ENCODE data around the gene MAPK9. TPM values are rescaled to one million over a fixed set of nuclear protein-coding genes. Genes with fewer than 3 reads are reported as not detected.

The MAPK9 gene
- total RNA-seq, 1 experiment from 2014 or later, result 37.9 TPM

- DNase-seq (ENCODE audit: low spot score), result no peak
These were observed 3.2 kb upstream of the MAPK9 start for GRCh38 chr5:180294913-180295555.

DNA sequence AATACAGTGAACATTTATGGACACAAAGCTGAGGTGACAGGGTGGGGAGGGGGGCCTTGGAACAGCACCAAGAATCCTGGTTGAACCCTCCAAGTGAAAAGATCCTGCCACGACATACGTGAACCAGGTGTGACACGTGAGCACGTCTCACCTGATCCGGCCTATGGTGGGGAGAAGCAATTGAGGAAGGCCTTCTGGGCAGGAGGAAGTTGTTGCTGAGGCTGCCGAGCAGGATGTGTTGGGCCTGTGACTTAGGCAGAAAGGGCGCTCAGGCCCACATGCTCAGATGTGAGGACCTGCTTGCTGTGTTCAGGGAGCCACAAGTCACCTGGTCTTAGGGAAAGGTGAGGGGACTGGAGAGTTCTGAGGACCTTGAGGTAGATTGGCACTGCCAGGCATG, 2.5 kb upstream of the MAPK9 start:
- DNase-seq (ENCODE audit: low spot score), result no peak

DNA sequence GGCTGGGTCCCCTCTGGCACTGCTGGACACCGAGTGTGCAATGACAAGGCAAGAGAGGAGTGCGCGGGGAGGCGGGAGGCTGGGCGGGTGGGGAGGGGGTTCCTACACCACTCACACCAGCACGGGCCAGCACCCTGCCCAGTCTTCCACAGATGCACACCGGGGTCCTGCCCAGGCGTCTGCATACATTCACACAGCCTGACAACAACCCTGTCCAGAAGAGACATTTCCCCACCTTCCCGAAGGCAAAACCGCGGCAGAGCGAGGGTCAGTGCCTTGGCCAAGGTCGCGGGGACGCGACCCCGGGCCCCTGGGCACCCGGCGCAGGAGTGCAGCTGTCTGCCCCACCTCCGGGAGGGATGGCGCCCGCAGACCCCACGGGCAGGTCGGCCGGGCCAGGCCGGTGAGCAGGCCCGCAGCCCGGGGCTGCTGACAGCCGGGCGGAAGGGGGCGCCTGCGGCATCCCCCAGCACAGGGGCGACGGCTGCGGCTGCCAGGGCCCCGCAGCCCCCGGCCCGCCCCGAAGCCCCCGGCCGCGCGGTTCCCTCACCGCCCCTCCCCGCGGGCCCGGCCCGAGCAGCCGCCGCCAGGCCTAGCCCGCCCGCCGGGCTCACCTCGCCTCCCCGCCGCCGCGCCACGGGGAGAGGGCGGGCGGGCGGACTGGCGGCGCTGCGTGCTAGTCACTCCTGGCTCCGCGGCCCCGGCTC, 496 bp downstream of the MAPK9 start:
- no peak for DNase-seq (ENCODE audit: low spot score)

- no peak for DNase-seq (ENCODE audit: low spot score)
These were observed 1.2 kb downstream of the MAPK9 start for GRCh38 chr5:180290568-180291233.

DNA sequence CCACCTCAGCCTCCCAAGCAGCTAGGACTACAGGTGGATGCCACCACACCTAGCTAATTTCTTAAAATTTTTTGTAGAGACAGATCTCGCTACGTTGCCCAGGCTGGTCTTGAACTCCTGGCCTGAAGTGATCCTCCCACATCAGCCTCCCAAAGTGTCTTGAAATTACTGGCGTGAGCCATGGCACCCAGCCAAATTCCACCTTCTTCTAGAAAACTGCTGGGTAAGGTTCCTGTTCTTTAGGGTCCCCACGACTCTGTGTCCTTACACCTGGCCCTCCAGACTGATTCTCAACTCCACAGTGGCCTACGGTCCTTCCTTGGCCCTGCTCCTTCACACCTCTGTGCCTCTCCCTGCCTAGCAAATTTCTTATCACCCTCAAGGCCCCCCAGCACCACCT, 1.9 kb downstream of the MAPK9 start:
- no peak for DNase-seq (ENCODE audit: low spot score)

DNA sequence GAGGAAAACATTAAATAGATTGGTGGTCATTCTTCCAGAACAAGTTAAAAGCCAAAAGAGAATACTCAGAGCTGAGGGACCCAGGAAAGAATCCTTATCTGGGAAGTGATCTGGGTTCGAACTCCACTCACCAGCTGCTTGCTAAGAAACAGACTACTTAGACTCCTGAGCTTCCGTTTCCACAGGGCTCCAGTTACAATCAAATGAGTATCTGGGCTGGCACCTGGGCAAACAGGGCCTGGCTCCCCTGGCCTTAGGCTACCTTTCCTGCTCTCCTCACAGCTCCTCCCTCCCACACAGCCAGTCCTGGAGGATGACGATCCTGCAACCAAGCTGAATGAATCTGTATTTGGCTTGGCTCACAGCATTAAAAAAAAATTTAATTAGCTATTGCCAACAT, 2.5 kb downstream of the MAPK9 start:
- DNase-seq (ENCODE audit: low spot score), result no peak

DNA sequence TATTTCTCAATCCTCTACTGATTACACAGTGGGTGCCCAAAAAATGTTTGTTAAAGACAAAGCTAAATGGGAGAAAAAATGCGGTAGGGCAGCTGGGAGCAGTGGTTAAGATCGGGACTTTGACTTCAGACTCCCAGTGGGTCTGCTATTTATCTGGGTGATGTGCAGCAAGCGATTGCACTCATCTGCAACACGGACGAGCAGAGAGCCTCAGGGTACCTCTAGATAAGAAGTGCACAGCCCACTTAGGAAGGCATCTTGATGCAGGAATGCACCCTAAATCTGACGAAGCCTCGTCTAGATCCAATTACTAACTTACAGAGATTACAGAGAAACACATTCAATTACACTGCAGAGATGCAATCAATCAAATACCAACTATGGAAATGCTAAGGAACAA, 4.0 kb downstream of the MAPK9 start:
- no peak for DNase-seq (ENCODE audit: low spot score)

DNA sequence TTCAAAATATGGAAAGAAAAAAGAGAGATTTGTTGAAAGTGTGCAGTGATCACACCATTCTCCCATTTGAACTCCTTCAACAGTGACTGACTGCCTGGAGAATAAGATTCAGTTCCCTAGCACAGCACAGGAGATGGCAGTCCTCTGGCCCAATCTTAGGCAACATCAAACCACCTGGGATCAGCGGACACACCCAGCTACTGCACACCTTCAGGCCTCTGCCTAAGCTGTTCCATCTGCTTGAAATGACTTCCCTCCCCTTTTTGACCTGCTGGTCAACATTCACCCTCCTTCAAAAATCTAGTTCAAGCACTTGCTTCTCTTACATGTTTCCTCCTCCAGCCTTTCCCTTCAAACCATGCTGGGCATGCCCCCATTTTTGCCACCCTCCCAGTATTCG, 4.5 kb downstream of the MAPK9 start:
- no peak for DNase-seq (ENCODE audit: low spot score)

- DNase-seq (ENCODE audit: low spot score), result no peak
These were observed 7.7 kb downstream of the MAPK9 start for GRCh38 chr5:180284149-180284548.

DNA sequence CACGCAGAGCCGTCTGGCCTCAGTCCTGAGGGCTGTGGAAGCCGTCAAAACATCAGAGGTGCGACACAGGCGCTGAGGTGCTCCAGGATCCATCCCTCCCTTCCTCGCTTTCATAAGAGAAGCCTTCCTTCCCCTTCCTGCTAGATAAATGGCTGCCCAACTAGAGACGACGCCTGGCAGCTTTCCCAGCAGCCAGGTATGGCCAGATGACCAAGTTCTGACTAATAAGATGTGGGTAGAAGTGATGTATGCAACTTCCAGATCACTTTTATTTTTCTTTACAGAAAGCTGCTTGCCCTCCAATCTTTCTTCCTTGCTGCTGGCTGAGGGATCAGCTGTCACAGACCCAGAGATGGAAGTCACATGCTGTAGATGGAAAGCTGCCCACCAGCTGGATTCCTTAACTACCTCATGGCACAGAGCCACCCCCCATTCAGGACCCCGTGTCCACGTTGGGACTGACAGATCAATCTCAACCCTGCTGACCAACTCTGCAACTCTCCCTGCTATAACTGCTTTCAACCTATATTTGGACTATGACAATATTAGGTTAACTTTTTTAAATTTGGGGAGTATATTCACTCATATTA, 8.8 kb downstream of the MAPK9 start:
- DNase-seq (ENCODE audit: low spot score), result peak; percentile 38

DNA sequence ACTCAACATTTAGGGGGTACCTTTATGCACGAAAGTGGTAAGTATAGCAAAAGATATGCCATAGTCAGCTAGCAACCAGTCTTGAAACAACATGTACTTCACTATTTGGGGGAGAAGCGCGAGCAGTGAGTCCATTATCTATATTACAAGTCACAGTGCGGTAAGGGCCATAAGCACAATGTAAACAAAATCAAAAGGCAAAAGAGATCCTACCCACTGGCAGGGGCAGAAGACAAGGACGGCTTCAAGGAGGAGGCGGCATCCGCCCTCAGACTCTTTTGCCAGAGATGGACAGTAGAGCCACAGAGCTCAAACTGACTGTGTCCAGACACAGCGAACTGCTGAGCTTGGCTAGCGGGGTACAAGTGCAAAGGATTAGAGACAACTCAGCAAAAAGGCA, 9.6 kb downstream of the MAPK9 start:
- DNase-seq (ENCODE audit: low spot score), result no peak

- DNase-seq (ENCODE audit: low spot score), result no peak
These were observed 10.2 kb downstream of the MAPK9 start for GRCh38 chr5:180281706-180282105.

GRCh38 chr5:180274695-180275094, 17.2 kb downstream of the MAPK9 start:
- no peak for DNase-seq (ENCODE audit: low spot score)

DNA sequence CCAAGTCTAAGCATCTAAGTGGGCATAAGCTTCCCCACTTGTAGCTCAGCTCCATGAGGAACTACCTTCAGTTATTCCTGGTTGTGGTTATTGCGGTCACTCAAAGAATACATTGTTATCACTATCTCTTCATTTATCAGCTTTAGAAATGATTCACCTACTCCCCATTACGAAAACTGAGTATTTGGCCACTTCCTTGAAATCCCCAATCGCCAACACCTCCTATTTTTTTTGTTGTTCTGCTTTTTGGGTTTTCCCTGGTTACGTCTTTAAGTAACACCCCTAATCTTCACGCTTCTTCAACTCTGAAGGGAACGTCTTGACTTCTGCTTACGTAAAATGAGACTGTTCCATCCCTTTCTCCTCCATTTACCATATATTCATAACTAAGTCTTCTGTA, 20.7 kb downstream of the MAPK9 start:
- DNase-seq (ENCODE audit: low spot score), result no peak

GRCh38 chr5:180259260-180259611, 32.6 kb downstream of the MAPK9 start:
- DNase-seq (ENCODE audit: low spot score), result peak; percentile 24

DNA sequence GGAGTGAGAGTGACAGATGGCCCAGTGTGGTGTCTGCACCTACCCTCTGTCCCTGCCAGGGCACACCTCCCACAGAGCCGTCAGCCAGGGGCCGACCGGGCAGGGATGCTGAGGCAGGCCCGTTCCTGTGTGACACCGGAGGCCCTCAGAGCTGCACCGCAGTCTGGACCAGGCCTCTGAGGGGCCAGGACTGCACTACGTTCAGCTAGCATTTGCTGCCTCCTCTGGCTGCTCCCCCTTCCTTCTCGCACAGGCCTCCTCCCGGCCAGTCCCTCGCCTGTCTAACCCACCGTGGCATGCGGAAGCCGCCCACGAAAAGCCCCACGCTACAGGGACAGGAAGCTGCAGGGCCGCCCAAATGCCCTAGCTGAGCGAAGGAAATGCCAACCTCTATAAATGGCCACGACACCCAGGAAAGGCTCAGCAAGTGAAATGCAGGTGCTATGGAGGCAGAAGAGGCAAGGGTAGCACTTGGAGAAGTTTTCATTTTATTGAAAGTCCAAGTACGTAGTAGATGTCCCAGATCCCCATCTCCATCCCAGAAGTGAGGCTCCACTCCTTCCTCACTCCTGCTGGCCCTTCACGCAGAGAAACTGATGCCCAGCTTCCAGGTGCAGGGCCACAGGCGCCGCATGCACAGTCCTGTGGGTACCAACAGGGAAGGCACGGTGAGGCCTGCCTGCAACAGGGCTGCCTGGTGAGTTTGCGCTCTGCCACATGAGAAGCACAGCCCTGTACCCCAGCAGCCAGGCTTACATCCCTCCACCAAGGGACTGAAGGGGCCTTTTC, 38.7 kb downstream of the MAPK9 start:
- DNase-seq (ENCODE audit: low spot score), result no peak

GRCh38 chr5:180251887-180252286, 40.0 kb downstream of the MAPK9 start:
- no peak for DNase-seq (ENCODE audit: low spot score)

- no peak for DNase-seq (ENCODE audit: low spot score)
These were observed 40.7 kb downstream of the MAPK9 start for GRCh38 chr5:180251141-180251540.

- DNase-seq (ENCODE audit: low spot score), result no peak
These were observed 41.6 kb downstream of the MAPK9 start for GRCh38 chr5:180250329-180250728.

DNA sequence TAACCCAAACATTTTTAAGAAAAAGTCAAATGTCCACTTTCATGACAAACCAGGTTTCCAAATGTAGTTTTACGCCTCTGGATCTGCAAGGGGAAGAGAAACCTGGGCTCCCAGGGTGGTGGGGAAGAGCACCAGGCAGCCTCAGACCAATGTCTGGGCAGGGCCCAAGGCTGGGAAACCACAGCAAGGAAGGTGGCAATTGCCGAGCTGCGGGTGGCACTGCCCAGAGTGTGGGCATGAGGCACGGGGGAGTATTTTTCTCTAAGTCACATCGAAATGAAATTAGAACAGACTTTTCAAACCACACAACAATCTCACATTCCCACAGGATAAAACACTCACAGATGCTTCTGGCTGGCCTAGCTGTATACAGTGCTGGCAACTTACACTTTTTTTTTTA, 50.3 kb downstream of the MAPK9 start:
- DNase-seq (ENCODE audit: low spot score), result no peak

DNA sequence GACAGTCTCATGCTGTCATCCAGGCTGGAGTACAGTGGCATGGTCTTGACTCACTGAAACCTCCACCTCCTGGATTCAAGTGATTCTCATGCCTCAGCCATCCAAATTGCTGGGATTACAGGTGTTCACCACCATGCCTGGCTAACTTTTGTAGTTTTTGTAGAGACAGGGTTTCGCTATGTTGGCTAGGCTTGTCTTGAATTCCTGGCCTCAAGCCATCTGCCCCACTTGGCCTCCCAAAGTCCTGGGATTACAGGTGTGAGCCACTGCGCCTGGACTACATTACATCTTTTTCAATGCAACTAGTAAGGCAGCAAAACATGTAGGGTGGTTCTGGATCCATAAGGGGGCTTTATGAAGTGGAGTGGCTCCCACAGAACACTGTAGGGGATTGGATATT, 53.3 kb downstream of the MAPK9 start:
- DNase-seq (ENCODE audit: low spot score), result no peak

DNA sequence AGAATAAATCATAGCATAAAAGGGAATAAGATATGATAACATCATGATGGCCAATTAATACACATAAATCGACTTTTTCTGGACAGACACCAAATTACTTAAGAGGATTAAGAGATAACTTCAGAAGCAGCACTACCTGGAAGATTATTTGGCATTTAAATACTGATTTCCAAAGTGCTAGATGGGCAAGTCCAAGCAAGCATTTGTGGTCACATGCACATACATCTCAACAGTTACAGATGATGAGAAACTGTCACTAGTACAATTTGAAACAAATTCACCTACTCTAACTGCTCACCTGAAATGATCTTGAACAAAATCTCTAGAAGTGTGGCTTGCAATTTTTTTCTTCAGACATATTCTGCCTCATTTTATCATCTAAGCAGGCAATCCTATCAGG, 56.0 kb downstream of the MAPK9 start:
- DNase-seq (ENCODE audit: low spot score), result no peak
